ENCODE measurements around the gene PTPN13. TPM values are rescaled to one million over a fixed set of nuclear protein-coding genes. Genes with fewer than 3 reads are reported as not detected.

PTPN13 gene
- total and polyA plus RNA-seq, 12 donors = 3.9 to 22.3 (median 14.9) TPM

GRCh38 chr4:86816501-86817273, 222.6 kb downstream of the PTPN13 start:
- TF ChIP-seq POLR2A (IDR thresholded peaks at IDR 0.05) = no peak
- no peak for TF ChIP-seq CTCF (IDR thresholded peaks at IDR 0.05)
- intact Hi-C loops (cut with DNase I) = no loop called here
- WGBS, 4 donors = 77 to 90% (median 80%) methylated on average over 9 of the region's 9 CpGs
- Histone ChIP-seq H3K9me3 (replicated peaks in 1 of 3) (no peaks in the 10 kb centered on the region), H3K4me1 (replicated peaks in 1 of 2) (no peaks in the 10 kb centered on the region), H3K4me3 (no peak overlapping the region), H3K27me3 (no peaks in the 10 kb centered on the region), H3K27ac (no peak overlapping the region), H3K36me3 (replicated peaks in 1 of 2) (no peaks in the 10 kb centered on the region)
- no peak for DNase-seq

GRCh38 chr4:86818211-86818610, 224.1 kb downstream of the PTPN13 start:
- H3K36me3 ChIP-seq (replicated peaks in 1 of 2) = no peaks in the 10 kb centered on the region
- 91 to 98% (median 93%) methylated on average over 2 of the region's 2 CpGs for WGBS, 4 donors
- H3K4me1 ChIP-seq (replicated peaks in 1 of 2) = no peaks in the 10 kb centered on the region
- TF ChIP-seq POLR2A (IDR thresholded peaks at IDR 0.05) = no peak
- no peak for TF ChIP-seq CTCF (IDR thresholded peaks at IDR 0.05)
- no peaks in the 10 kb centered on the region for H3K9me3 ChIP-seq (replicated peaks in 1 of 3)
- no peak for DNase-seq
- no peaks in the 10 kb centered on the region for H3K27me3 ChIP-seq
- H3K4me3 ChIP-seq = no peak overlapping the region
- intact Hi-C loops (cut with DNase I) = no loop called here
- H3K27ac ChIP-seq = no peak overlapping the region

- no peaks in the 10 kb centered on the region for H3K4me1 ChIP-seq (replicated peaks in 1 of 2)
- intact Hi-C loops (cut with DNase I) = no loop called here
- H3K4me3 ChIP-seq = no peak overlapping the region
- no peak overlapping the region for H3K27ac ChIP-seq
- H3K27me3 ChIP-seq = no peaks in the 10 kb centered on the region
- no peaks in the 10 kb centered on the region for H3K9me3 ChIP-seq (replicated peaks in 1 of 3)
- DNase-seq = no peak
- H3K36me3 ChIP-seq (replicated peaks in 1 of 2) = no peaks in the 10 kb centered on the region
- no peak for TF ChIP-seq POLR2A (IDR thresholded peaks at IDR 0.05)
- no peak for TF ChIP-seq CTCF (IDR thresholded peaks at IDR 0.05)
- 76 to 87% (median 82%) methylated on average over 3 of the region's 3 CpGs for WGBS, 4 donors
Observed at GRCh38 chr4:86818841-86819240, 224.7 kb downstream of the PTPN13 start.

- Histone ChIP-seq H3K27me3 (no peaks in the 10 kb centered on the region), H3K9me3 (replicated peaks in 1 of 3) (no peaks in the 10 kb centered on the region), H3K4me3 (no peak overlapping the region), H3K4me1 (replicated peaks in 1 of 2) (no peaks in the 10 kb centered on the region), H3K27ac (no peak overlapping the region), H3K36me3 (replicated peaks in 1 of 2) (no peaks in the 10 kb centered on the region)
- intact Hi-C loops (cut with DNase I) = no loop called here
- WGBS, 4 donors = 81 to 95% (median 88%) methylated on average over 7 of the region's 7 CpGs
- DNase-seq = no peak
- TF ChIP-seq CTCF (IDR thresholded peaks at IDR 0.05) (no peak), POLR2A (IDR thresholded peaks at IDR 0.05) (no peak)
Observed at GRCh38 chr4:86819561-86819960, 225.4 kb downstream of the PTPN13 start.
